Stimulated activated CD4-positive, alpha-beta T cell treated with anti-CD3 and anti-CD28 coated beads, Interleukin-1b, Interleukin-23, amount 100 ng/mL, for 24 hours (primary cell): ENCODE measurements around the gene NNT.
"Not testable (repeated sequence)": the region's sequence is repeated elsewhere in the genome, so short reads cannot be mapped to it uniquely, and the experiment has no call there.

Source experiments
- DNase-seq, 4 experiments: peaks; one replicate each; pipeline ENCODE4 v3.0.0-alpha.2; 2020; ENCODE audit warnings: low read depth in 4 of 4, low spot score in 1 of 4

Gene NNT

GRCh38 chr5:43582082-43583005 is 20.6 kb upstream of the NNT start:
- no peak for DNase-seq

GRCh38 chr5:43583724-43584123 is 19.3 kb upstream of the NNT start:
- DNase-seq, result no peak

GRCh38 chr5:43584166-43584699 is 18.7 kb upstream of the NNT start:
- DNase-seq, result no peak

DNA sequence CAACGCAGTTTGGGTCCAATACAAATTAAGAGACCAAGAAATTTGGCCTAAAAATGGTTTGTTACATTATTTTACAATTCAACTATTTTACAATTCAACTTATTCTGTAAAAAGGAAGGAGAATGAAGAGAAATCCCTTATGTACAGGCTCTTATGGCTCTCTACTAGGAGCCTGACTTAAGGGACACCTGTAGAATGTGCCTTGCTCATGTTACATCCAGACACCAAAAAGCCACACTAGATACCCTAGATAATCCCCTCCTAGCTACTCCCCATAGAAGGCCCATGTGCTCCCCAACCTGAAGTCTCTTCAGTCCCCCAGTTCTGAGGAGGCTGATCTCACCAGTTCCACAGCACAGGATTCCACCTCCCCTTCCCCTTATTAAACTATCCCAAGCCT is 14.1 kb upstream of the NNT start:
- DNase-seq, result no peak

- no peak for DNase-seq
These were observed 13.7 kb upstream of the NNT start for GRCh38 chr5:43589310-43589709.

GRCh38 chr5:43590700-43591099 is 12.3 kb upstream of the NNT start:
- no peak for DNase-seq

DNA sequence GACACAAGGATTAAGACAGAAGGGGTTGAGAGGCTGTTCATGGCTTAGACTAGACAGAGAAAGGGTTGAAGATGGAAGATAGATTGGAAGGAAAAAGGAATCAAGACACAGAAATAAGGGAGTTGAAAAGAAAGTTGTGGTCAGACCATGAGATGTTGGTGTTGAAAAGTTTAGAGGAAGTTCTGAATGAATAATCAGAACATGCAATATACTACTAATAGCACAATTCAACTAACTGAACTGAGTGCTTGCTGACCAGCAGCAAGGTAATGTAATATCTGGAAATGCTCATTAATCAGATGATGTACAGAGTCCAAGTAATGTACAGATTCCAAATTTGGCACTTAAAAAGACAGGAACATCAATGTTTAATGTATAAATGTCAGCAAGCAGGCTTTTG is 10.6 kb upstream of the NNT start:
- DNase-seq, result no peak

DNA sequence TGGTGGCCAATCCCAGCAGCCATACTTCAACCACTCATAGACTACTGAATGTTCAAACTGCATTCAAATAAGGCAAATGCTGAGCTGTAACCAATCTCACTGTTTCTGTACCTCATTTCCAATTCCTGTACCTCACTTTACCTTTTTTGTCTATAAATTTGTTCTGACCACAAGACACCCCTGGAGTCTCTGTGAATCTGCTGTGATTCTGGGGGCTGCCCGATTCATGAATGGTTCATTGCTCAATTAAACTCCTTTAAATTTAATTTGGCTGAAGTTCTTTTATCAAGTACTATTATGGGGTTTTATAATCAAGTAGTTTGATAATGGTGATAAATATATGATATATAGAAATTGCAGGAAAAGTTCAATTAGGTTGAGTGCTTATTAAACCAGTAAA is 4.1 kb upstream of the NNT start:
- DNase-seq, result not testable (repeated sequence)

DNA sequence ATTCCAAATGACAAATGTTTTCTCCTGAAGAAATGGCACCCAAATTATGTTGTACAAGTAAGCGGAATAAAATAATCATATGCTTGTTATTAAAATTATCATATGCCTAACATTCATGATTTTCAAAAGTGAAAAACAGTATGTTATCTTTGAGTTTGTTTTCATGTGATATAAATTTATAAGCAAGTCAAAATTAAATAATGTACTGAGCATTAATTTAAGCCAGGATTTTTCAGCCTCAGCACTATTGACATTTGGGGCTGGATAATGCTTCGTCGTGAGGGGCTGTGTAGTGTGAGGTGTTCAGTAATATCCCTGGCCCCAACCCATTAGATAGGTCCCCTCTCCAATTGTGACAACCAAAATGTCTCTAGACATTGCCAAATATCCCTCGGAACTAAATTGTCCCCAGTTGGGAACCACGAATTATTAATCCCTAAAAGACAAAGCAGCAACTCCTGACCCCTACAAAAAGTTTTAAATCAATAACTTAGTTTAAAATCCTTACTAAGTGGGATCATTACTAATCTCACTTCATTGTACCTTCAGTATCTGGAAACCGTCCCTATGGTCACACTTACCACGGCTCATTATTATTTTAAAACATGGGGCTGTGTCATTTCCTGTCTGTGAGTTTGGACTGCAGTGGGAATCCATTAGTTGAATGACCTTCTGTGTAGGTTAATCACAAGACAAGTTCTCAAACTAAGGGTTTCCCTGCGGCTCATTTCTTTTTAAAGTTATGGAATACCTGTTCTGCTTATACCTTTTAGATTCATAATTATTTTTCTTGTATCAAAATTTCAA is 1.3 kb upstream of the NNT start:
- DNase-seq, result no peak

DNA sequence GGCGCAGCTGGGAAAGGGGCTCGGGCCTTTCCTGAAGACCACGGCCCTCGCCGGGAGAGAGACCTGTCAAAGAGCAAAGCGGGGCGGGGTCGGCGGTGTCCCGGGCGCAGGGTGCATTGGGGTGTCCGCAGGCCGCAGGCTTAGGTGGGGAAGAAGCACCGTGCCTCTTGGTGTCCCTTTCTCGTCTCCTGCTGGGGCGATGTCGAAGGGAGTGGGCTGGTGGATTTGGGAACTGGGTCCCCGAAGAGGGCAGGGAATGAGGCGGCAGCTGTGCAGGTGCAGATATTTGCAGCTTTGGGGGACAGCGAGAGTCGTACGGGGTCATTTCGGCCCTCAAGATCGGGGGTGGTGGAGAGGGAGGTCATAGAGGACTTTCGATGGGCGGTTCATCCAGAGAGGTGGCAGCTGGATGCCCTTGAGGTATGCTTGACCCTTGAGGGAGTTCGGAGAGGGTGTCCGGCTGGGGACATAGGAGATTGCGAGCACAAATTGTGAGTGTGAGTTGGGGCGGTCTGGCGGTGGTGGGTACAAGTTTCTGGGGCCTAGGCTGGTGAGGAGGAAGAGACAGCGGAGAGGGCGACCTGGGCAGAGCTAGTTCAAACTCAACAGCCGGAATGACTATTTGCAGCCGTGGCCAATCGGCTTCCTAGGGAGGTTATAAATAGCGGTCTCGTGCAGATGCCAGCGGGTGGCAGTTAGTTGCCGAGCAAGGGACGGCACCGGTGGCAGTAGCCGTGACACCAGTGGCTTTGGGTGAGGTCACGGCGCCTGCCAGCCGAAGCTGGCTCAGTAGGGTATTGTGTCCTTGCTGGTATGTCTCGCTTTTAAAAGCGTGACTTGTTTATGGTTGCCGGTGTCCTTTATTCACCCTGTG is 601 bp downstream of the NNT start:
- DNase-seq, result peak in 3 of 4 experiments; percentile 27 to 59 (median 45)

DNA sequence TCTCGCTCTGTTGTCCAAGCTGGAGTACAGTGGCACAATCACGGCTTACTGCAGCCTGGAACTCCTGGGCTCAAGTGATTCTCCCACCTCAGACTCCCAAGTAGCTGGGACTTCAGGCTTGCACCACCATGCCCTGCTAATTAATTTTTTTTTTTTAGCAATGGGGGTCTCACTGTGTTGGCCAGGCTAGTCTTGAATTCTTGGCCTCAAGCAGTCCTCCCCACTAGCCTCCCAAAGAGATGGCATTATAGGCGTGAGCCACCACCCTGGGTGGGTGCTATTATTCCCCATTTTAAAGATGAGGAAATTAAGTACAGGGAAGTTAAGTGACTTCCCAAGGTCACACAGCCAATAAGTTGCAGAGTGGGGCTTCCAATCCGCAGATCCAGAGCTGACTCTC is 1.7 kb downstream of the NNT start:
- no peak for DNase-seq

GRCh38 chr5:43606351-43606750 is 3.4 kb downstream of the NNT start:
- DNase-seq, result no peak

DNA sequence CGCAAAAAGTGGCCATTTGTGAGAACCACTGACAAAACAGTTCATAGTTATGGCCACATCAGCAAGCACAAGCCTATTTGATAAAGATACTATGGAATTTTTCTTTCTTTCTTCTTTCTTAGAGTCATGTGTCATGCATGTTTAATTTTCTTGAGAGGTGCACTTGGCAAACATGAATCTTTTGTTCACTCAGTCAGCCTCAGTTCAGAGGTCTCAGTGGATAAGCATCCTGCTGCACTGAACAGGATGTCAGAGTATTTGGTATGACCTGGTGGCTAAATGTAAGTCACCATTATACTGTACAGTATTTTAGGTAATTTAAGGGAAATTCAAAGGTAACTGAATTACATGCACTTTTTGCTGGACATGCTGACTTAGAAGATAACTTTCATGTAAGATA is 5.4 kb downstream of the NNT start:
- no peak for DNase-seq

DNA sequence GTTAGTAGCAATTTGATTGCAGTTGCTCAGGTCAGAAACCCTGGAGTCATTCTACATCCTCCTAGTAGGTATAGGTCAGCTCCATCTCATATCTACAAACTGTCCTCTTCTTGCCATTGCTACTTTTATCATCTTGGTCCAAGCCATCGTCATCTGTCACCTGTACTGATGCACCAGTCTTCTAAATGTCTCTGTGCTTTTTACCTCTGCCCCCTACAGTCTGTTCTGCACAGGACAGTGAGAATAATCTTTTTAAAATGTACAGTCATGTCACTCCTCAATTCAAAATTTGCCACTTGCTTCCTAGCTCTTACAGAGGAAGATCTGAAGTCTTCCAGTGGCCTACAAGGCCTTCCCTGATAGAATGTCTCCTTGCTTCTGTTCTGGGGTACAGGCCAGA is 6.8 kb downstream of the NNT start:
- DNase-seq, result no peak

- DNase-seq, result no peak
These were observed 10.4 kb downstream of the NNT start for GRCh38 chr5:43613370-43613769.

DNA sequence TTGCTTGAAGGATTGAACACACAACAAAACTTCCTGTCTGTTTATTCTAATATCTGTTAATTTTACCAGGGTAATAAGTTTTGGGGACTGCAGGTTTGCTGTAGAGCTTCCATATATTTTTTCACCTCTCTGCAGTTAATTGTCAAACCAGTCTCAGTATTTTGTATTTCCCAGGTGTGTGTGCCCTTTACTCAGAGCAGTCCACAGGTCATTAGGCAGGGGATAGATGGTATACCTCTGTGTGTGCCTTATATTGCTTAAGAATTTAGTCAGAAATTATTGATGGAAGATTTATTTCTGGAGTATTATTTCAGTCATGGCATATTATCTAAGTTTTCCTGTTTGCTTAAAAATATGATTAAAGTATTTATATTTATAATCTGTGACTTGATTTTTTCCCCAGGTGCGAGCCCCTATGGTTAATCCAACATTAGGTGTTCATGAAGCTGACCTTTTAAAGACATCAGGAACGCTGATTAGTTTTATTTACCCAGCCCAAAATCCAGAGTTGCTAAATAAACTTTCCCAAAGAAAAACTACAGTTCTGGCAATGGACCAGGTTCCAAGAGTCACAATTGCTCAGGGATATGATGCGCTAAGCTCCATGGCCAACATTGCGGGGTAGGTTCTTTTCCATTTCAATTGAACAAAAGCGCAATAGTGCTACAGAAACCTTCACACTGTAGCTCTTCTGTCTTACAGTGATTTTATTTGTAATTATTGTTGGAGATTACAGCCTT is 12.6 kb downstream of the NNT start:
- DNase-seq, result no peak

DNA sequence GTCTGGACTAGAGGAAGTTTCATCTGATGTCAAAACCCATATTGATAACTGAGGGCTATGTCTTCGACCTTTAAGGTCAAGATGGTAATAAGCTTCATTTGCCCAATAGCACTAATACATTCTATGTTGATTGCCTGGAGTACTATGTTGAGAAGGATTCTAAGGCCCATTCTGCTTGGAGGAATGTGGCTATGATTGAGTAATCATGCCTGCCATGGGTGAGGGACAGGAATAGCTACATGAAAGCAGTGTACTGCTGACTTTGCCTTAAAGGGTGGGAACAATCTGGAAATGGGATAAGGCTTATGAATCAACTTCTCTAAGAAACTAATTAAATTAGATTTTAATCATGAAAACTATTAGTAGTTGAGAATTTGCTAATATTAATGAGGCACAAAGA is 13.6 kb downstream of the NNT start:
- no peak for DNase-seq

DNA sequence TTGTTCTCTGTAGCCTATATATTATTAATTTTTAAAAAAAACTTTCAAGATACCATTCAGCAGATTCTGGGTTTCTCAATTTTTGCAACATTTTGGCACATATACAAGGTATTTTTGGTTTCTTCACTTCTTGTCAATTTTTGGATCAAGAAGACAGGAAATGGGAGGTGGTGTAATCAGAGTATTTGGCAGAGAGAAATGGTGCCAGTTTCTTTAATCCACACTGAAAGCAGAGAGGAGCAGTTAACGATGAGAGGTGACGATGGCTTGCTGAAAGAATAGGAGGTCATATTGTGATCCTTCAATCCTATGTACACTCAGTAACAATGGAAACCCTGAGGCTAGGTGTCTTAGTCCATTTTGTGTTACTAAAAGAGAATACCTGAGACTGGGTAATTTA is 16.4 kb downstream of the NNT start:
- no peak for DNase-seq

GRCh38 chr5:43619911-43620310 is 16.9 kb downstream of the NNT start:
- no peak for DNase-seq

GRCh38 chr5:43620944-43621505 is 18.0 kb downstream of the NNT start:
- DNase-seq, result no peak
